LoVo (cell line): Measurements from ENCODE around the gene GCLC.
A peak's percentile ranks its signal among the peaks of the same experiment; 100 is the strongest.
"Not testable (repeated sequence)": the region's sequence is repeated elsewhere in the genome, so short reads cannot be mapped to it uniquely, and the experiment has no call there.

Source experiments
- DNase-seq: peaks from one replicate; pipeline ENCODE4 v3.0.0-alpha.2; 2016; ENCODE audit warnings: low spot score

GCLC gene

GRCh38 chr6:53556986-53557715 lies 12.2 kb upstream of the GCLC start:
- DNase-seq, result no peak

- not testable (repeated sequence) for DNase-seq
These were observed 8.7 kb upstream of the GCLC start for GRCh38 chr6:53553600-53553999.

GRCh38 chr6:53551681-53552080 lies 6.8 kb upstream of the GCLC start:
- DNase-seq, result not testable (repeated sequence)

- peak; percentile 96 for DNase-seq
These were observed 3.1 kb upstream of the GCLC start for GRCh38 chr6:53547811-53548496.

- DNase-seq, result no peak
These were observed 2.4 kb upstream of the GCLC start for GRCh38 chr6:53547166-53547810.

- DNase-seq, result no peak
These were observed 1.4 kb upstream of the GCLC start for GRCh38 chr6:53546281-53546680.

- DNase-seq, result no peak
These were observed 758 bp downstream of the GCLC start for GRCh38 chr6:53544217-53544469.

- DNase-seq, result no peak
These were observed 1.3 kb downstream of the GCLC start for GRCh38 chr6:53543359-53544216.

- no peak for DNase-seq
These were observed 3.0 kb downstream of the GCLC start for GRCh38 chr6:53541900-53542299.

- DNase-seq, result no peak
These were observed 4.7 kb downstream of the GCLC start for GRCh38 chr6:53540129-53540692.

- no peak for DNase-seq
These were observed 5.3 kb downstream of the GCLC start for GRCh38 chr6:53539561-53539960.

GRCh38 chr6:53536561-53536960 lies 8.3 kb downstream of the GCLC start:
- DNase-seq, result no peak

GRCh38 chr6:53532942-53533341 lies 12.0 kb downstream of the GCLC start:
- DNase-seq, result no peak

- no peak for DNase-seq
These were observed 12.7 kb downstream of the GCLC start for GRCh38 chr6:53532061-53532797.

GRCh38 chr6:53530780-53531386 lies 14.0 kb downstream of the GCLC start:
- no peak for DNase-seq

- DNase-seq, result no peak
These were observed 14.6 kb downstream of the GCLC start for GRCh38 chr6:53530346-53530745.

- no peak for DNase-seq
These were observed 15.4 kb downstream of the GCLC start for GRCh38 chr6:53529324-53530036.

- DNase-seq, result no peak
These were observed 16.8 kb downstream of the GCLC start for GRCh38 chr6:53528107-53528506.

GRCh38 chr6:53527249-53527765 lies 17.6 kb downstream of the GCLC start:
- DNase-seq, result no peak

GRCh38 chr6:53526000-53526399 lies 18.9 kb downstream of the GCLC start:
- DNase-seq, result no peak
